T-helper 9 cell (primary cell): ENCODE results near the gene TPP1.

Experiments
- DNase-seq: peaks from one replicate; pipeline ENCODE4 v3.0.0-alpha.2; 2020

TPP1 gene

GRCh38 chr11:6646918-6647679 is 27.9 kb upstream of the TPP1 start:
- DNase-seq = peak; percentile 16

- no peak for DNase-seq
These were observed 27.3 kb upstream of the TPP1 start for GRCh38 chr11:6646576-6646917.

GRCh38 chr11:6646071-6646470 is 26.8 kb upstream of the TPP1 start:
- no peak for DNase-seq

GRCh38 chr11:6642957-6643356 is 23.7 kb upstream of the TPP1 start:
- no peak for DNase-seq

GRCh38 chr11:6640985-6641701 is 21.9 kb upstream of the TPP1 start:
- DNase-seq = no peak

GRCh38 chr11:6640036-6640984 is 21.1 kb upstream of the TPP1 start:
- DNase-seq = no peak

GRCh38 chr11:6638429-6638828 is 19.2 kb upstream of the TPP1 start:
- no peak for DNase-seq

- no peak for DNase-seq
These were observed 18.6 kb upstream of the TPP1 start for GRCh38 chr11:6637871-6638270.

GRCh38 chr11:6636480-6636879 is 17.3 kb upstream of the TPP1 start:
- no peak for DNase-seq

- no peak for DNase-seq
These were observed 16.1 kb upstream of the TPP1 start for GRCh38 chr11:6635082-6635932.

- DNase-seq = no peak
These were observed 15.3 kb upstream of the TPP1 start for GRCh38 chr11:6634534-6634933.

- no peak for DNase-seq
These were observed 14.5 kb upstream of the TPP1 start for GRCh38 chr11:6633422-6634408.

GRCh38 chr11:6632116-6633073 is 13.2 kb upstream of the TPP1 start:
- no peak for DNase-seq

GRCh38 chr11:6631361-6631890 is 12.2 kb upstream of the TPP1 start:
- no peak for DNase-seq

GRCh38 chr11:6630632-6631291 is 11.5 kb upstream of the TPP1 start:
- DNase-seq = no peak

- DNase-seq = no peak
These were observed 10.8 kb upstream of the TPP1 start for GRCh38 chr11:6629892-6630631.

GRCh38 chr11:6629573-6629891 is 10.3 kb upstream of the TPP1 start:
- no peak for DNase-seq

GRCh38 chr11:6628526-6628925 is 9.3 kb upstream of the TPP1 start:
- DNase-seq = no peak
